CD14-positive monocyte (primary cell): Measurements from ENCODE around the gene FIP1L1. TPM values are rescaled to one million over a fixed set of nuclear protein-coding genes. Genes with fewer than 3 reads are reported as not detected.

Experiments used
- DNase-seq, 3 donors: peaks; one replicate each; pipeline ENCODE4 v3.0.0-alpha.2; 2011 to 2022
- H2AFZ ChIP-seq: 2 replicates; pipeline ENCODE4 v1.6.0; 2012; ENCODE audit warnings: mild to moderate bottlenecking, low read depth, low read length, inconsistent platforms; ENCODE audit not compliant: insufficient read depth, poor library complexity, severe bottlenecking
- H3K27ac ChIP-seq, 2 donors: 1 replicate in 1 of 2; 2 replicates in 1 of 2; pipeline ENCODE4 v1.5.1; 2012 to 2013; ENCODE audit warnings: low read length in 2 of 2, control low read depth in 1 of 2, inconsistent platforms in 1 of 2, low read depth in 1 of 2, mild to moderate bottlenecking in 1 of 2
- H3K27me3 ChIP-seq, 2 donors: one replicate each; pipeline versions ENCODE4 v1.6.0 to v1.6.1; 2011 to 2013; ENCODE audit warnings: low read length in 2 of 2; ENCODE audit not compliant: control insufficient read depth in 2 of 2, insufficient read depth in 2 of 2
- H3K36me3 ChIP-seq, 2 donors: replicated peaks in 1 of 2; 1 replicate in 1 of 2; 2 replicates in 1 of 2; pipeline versions ENCODE4 v1.5.1 to v1.6.1; 2012 to 2013; ENCODE audit warnings: low read length in 2 of 2, control low read depth in 1 of 2, inconsistent platforms in 1 of 2, mild to moderate bottlenecking in 1 of 2; ENCODE audit not compliant: insufficient read depth in 2 of 2, control insufficient read depth in 1 of 2
- H3K4me1 ChIP-seq, 2 donors: 1 replicate in 1 of 2; 2 replicates in 1 of 2; pipeline versions ENCODE4 v1.5.1 to v1.6.1; 2012 to 2013; ENCODE audit warnings: low read length in 2 of 2, control low read depth in 1 of 2, inconsistent platforms in 1 of 2, mild to moderate bottlenecking in 1 of 2, moderate library complexity in 1 of 2; ENCODE audit not compliant: insufficient read depth in 2 of 2, control insufficient read depth in 1 of 2
- H3K4me2 ChIP-seq: replicated peaks from 2 replicates; pipeline ENCODE3; 2012; ENCODE audit warnings: low read length, moderate library complexity, mild to moderate bottlenecking; ENCODE audit not compliant: poor library complexity, severe bottlenecking; ENCODE audit errors: extremely low read depth
- H3K4me3 ChIP-seq, 3 experiments: fragments of 200-600 bp in 1 of 3; sonication (generic) in 1 of 3; replicated peaks in 1 of 3; 1 replicate in 2 of 3; 2 replicates in 1 of 3; pipeline ENCODE4 v1.5.1; 2011 to 2013; ENCODE audit warnings: low read length in 3 of 3, mild to moderate bottlenecking in 3 of 3, control low read depth in 2 of 3, low read depth in 2 of 3, inconsistent platforms in 1 of 3, moderate library complexity in 1 of 3
- H3K79me2 ChIP-seq: 2 replicates; pipeline ENCODE4 v1.6.0; 2012; ENCODE audit warnings: mild to moderate bottlenecking, control low read depth, inconsistent platforms, low read length, moderate library complexity; ENCODE audit not compliant: insufficient read depth
- H3K9ac ChIP-seq: 2 replicates; pipeline ENCODE4 v1.6.0; 2017; ENCODE audit warnings: low read length, mild to moderate bottlenecking; ENCODE audit not compliant: insufficient read depth, poor library complexity, severe bottlenecking
- H3K9me3 ChIP-seq, 2 donors: replicated peaks in 1 of 2; 1 replicate in 1 of 2; 2 replicates in 1 of 2; pipeline versions ENCODE4 v1.5.1 to v1.6.1; 2012 to 2013; ENCODE audit warnings: low read length in 2 of 2, control low read depth in 1 of 2; ENCODE audit not compliant: control insufficient read depth in 1 of 2, insufficient read depth in 1 of 2
- H4K20me1 ChIP-seq: 2 replicates; pipeline ENCODE4 v1.6.0; 2012; ENCODE audit warnings: mild to moderate bottlenecking, low read length, control low read depth, moderate library complexity; ENCODE audit not compliant: insufficient read depth
- H3K27ac Mint-ChIP-seq, 7 donors: one replicate each; pipeline ENCODE4 v1.8.0; 2020; ENCODE audit warnings: mild to moderate bottlenecking in 7 of 7, mixed read lengths in 7 of 7, moderate library complexity in 6 of 7, inconsistent platforms in 2 of 7
- H3K27me3 Mint-ChIP-seq, 3 donors: one replicate each; pipeline ENCODE4 v1.8.0; 2021 to 2022; ENCODE audit warnings: low read depth in 3 of 3, mild to moderate bottlenecking in 3 of 3, mixed read lengths in 3 of 3, moderate library complexity in 3 of 3, inconsistent platforms in 1 of 3
- H3K36me3 Mint-ChIP-seq, 2 donors: one replicate each; pipeline ENCODE4 v1.8.0; 2020; ENCODE audit warnings: mixed read lengths in 2 of 2, inconsistent platforms in 1 of 2, mild to moderate bottlenecking in 1 of 2
- H3K4me1 Mint-ChIP-seq: one replicate; pipeline ENCODE4 v1.8.0; 2020; ENCODE audit warnings: mild to moderate bottlenecking, mixed read lengths
- H3K4me3 Mint-ChIP-seq, 2 donors: one replicate each; pipeline ENCODE4 v1.8.0; 2020; ENCODE audit warnings: mild to moderate bottlenecking in 2 of 2, mixed read lengths in 2 of 2, moderate library complexity in 1 of 2
- H3K9me3 Mint-ChIP-seq, 7 donors: one replicate each; pipeline ENCODE4 v1.8.0; 2020 to 2022; ENCODE audit warnings: mixed read lengths in 7 of 7, mild to moderate bottlenecking in 6 of 7, moderate library complexity in 6 of 7, inconsistent platforms in 2 of 7
- whole genome bisulfite sequencing: methylation state at CpG from one replicate; pipeline ENCODE4 v1.1.5; 2013; ENCODE audit warnings: missing lambda C conversion rate; ENCODE audit not compliant: insufficient coverage; 5-methylcytosine and 5-hydroxymethylcytosine counted together
- intact Hi-C, 2 donors: fragments of 100-400 bp; cut with micrococcal nuclease; formaldehyde crosslinking; loops; one replicate each; pipeline versions ENCODE4 v1.15.0 to v1.15.1; 2023
- polyA plus RNA-seq, 3 donors: library from polyadenylated mRNA; depleted of rRNA in 1 of 3; unstranded in 2 of 3; stranded (reverse) in 1 of 3; fragments of 300-500 nt in 2 of 3; fragments of >200 nt in 1 of 3; fragmentation: Illumina TruSeq in 2 of 3; gene quantifications; 1 replicate in 2 of 3; 2 replicates in 1 of 3; pipeline ENCODE4 v1.2.3, GENCODE V29; 2012 to 2021
- TF ChIP-seq, protein P1 (sequence below): fragments of 200-600 bp; IDR thresholded peaks from one replicate; pipeline ENCODE4 v1.8.0; 2022; ENCODE audit warnings: antibody characterized with exemption, mild to moderate bottlenecking

The FIP1L1 gene
- polyA plus RNA-seq, 3 donors, result 14.5 to 36.9 (median 25.4) TPM

DNA sequence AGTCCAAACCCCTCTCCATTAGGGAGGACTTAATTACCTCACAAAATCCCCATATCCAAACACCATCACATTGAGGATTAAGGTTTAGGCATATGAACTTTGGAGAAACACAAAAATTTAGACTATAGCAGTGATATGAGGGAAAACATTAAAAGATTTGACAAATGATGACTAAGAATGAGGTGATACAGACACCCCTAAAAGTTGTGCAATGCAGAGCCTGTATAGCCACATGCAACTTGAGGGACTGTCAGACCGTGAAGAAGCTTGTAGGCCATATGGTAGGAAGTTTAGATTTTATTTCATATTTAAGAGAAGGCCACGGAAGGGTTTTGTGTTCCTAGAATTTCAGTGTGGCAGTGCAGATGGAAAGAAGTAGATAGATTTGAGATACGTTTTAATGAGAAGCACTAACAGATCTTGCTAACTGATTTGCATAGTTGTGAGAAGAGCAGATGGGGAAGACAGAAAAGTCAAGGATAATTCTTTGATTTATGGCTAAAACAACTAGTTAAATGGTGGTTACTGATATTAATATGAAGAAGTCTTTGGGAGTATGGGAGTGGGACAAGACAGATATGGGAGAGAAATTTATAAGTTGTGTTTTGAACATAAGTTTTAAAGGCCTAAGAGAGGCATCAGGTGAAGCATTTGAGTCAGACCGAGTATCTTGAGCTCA lies 5.5 kb upstream of the FIP1L1 start:
- H3K27me3 ChIP-seq, result no peaks in the 10 kb centered on the region
- H2AFZ ChIP-seq, result no peak overlapping the region
- peaks cover 6 to 9% (median 7%) of the 10 kb centered on the region in 3 donors for H3K27me3 Mint-ChIP-seq
- no peak overlapping the region for H3K4me3 Mint-ChIP-seq
- H3K36me3 ChIP-seq, result no peaks in the 10 kb centered on the region
- peaks cover 0 to 9% (median 0%) of the 10 kb centered on the region in 7 donors for H3K9me3 Mint-ChIP-seq
- intact Hi-C loops, result loop anchor here (5.0 to 10.0 kb wide), 2 partner anchors 660 to 693 kb away; partner anchors contain the start of gene CHIC2 (in 1 of the 2)
- no peak overlapping the region for H3K4me3 ChIP-seq
- WGBS, result 86% methylated on average over 4 of the region's 4 CpGs
- no peaks in the 10 kb centered on the region for H3K36me3 Mint-ChIP-seq
- no peak overlapping the region for H3K4me2 ChIP-seq
- H3K9ac ChIP-seq, result no peak overlapping the region
- H3K9me3 ChIP-seq, result no peaks in the 10 kb centered on the region
- DNase-seq, result no peak
- TF ChIP-seq, protein P1, sequence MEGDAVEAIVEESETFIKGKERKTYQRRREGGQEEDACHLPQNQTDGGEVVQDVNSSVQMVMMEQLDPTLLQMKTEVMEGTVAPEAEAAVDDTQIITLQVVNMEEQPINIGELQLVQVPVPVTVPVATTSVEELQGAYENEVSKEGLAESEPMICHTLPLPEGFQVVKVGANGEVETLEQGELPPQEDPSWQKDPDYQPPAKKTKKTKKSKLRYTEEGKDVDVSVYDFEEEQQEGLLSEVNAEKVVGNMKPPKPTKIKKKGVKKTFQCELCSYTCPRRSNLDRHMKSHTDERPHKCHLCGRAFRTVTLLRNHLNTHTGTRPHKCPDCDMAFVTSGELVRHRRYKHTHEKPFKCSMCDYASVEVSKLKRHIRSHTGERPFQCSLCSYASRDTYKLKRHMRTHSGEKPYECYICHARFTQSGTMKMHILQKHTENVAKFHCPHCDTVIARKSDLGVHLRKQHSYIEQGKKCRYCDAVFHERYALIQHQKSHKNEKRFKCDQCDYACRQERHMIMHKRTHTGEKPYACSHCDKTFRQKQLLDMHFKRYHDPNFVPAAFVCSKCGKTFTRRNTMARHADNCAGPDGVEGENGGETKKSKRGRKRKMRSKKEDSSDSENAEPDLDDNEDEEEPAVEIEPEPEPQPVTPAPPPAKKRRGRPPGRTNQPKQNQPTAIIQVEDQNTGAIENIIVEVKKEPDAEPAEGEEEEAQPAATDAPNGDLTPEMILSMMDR, result no peak
- no peaks in the 10 kb centered on the region for H3K79me2 ChIP-seq
- H3K4me1 Mint-ChIP-seq, result peaks cover 8% of the 10 kb centered on the region
- H3K27ac ChIP-seq, result no peak overlapping the region
- H4K20me1 ChIP-seq, result no peaks in the 10 kb centered on the region
- peaks cover 2 to 3% of the 10 kb centered on the region in 2 donors for H3K4me1 ChIP-seq
- H3K27ac Mint-ChIP-seq, result no peak overlapping the region

- Histone ChIP-seq H3K27ac (no peak overlapping the region), H3K4me1 (peaks cover 16 to 23% of the 10 kb centered on the region in 2 donors), H3K79me2 (peaks cover 23% of the 10 kb centered on the region), H3K9me3 (no peaks in the 10 kb centered on the region), H3K36me3 (no peaks in the 10 kb centered on the region), H3K27me3 (no peaks in the 10 kb centered on the region), H2AFZ (no peak overlapping the region), H3K4me3 (no peak overlapping the region), H3K4me2 (no peak overlapping the region), H4K20me1 (peaks cover 8% of the 10 kb centered on the region), H3K9ac (no peak overlapping the region)
- no peak overlapping the region for H3K27ac Mint-ChIP-seq
- peaks cover 27% of the 10 kb centered on the region for H3K4me1 Mint-ChIP-seq
- peaks cover 1 to 6% (median 2%) of the 10 kb centered on the region in 3 donors for H3K27me3 Mint-ChIP-seq
- H3K4me3 Mint-ChIP-seq, result peak overlapping the region in 1 of 2 donors; percentile 13
- intact Hi-C loops, result loop anchor here (5.0 to 10.0 kb wide), 2 partner anchors 663 to 690 kb away; partner anchors contain the start of gene CHIC2 (in 1 of the 2)
- peaks cover 0 to 10% (median 0%) of the 10 kb centered on the region in 7 donors for H3K9me3 Mint-ChIP-seq
- no peak for DNase-seq
- 91% methylated on average over 2 of the region's 4 CpGs for WGBS
- TF ChIP-seq, protein P1, result no peak
- peaks cover 2 to 3% of the 10 kb centered on the region in 2 donors for H3K36me3 Mint-ChIP-seq
Observed at GRCh38 chr4:53374777-53375258, 2.6 kb upstream of the FIP1L1 start.
